HepG2 (cell line): Measurements from ENCODE around the gene ATG2A. TPM values are rescaled to one million over a fixed set of nuclear protein-coding genes. Genes with fewer than 3 reads are reported as not detected.

ENCODE experiments used
- ATAC-seq: fragments of 200-7000 bp; cut with Tn5 transposase; 3 replicates; pipeline ENCODE4 v1.9.1; 2020; ENCODE audit warnings: mild to moderate bottlenecking, moderate library complexity
- BruUV-seq: library from RNA; stranded (reverse); fragments of 400-500 nt; replicated peaks from 2 replicates; lab custom pipeline; 2021; lab: Mats Ljungman, UMichigan
- CTCF ChIA-PET: fragments of 300-600 bp; formaldehyde crosslinking; extraction: SDS; loops from one replicate; lab custom pipeline; 2021; ENCODE audit warnings: low total read pairs, inconsistent platforms, low intra/inter-chr PET ratio; lab: Yijun Ruan, JAX
- POLR2A ChIA-PET: fragments of 350-600 bp; sonication (Branson Sonifier 250); formaldehyde crosslinking; loops from one replicate; lab custom pipeline; 2020; ENCODE audit warnings: antibody characterized with exemption, inconsistent platforms; lab: Yijun Ruan, JAX
- DNase-seq: peaks from one replicate; pipeline ENCODE4 v3.0.0-alpha.2; 2015; ENCODE audit warnings: low spot score
- FAIRE-seq: peaks from 3 replicates; lab custom pipeline; 2011; peaks lifted over from hg19 to GRCh38; lab: Jason Lieb, UNC
- H2AFZ ChIP-seq: one replicate; pipeline ENCODE4 v1.6.1; 2011; ENCODE audit warnings: low read length, inconsistent platforms
- H3K27ac ChIP-seq: fragments of 300-600 bp; 3 replicates; pipeline ENCODE4 v1.8.0; 2011; ENCODE audit warnings: mixed run types, mild to moderate bottlenecking, mixed read lengths, low read length, inconsistent platforms; ENCODE audit not compliant: insufficient read depth; ENCODE audit errors: extremely low read length
- H3K27me3 ChIP-seq, 2 experiments: fragments of 200-600 bp in 1 of 2; 2 replicates in 1 of 2; 3 replicates in 1 of 2; pipeline versions ENCODE4 v1.6.0 to v1.8.0; 2011; ENCODE audit warnings: low read length in 2 of 2, mild to moderate bottlenecking in 2 of 2, moderate library complexity in 2 of 2, inconsistent platforms in 1 of 2; ENCODE audit not compliant: insufficient read depth in 2 of 2, control insufficient read depth in 1 of 2
- H3K36me3 ChIP-seq, 2 experiments: fragments of 200-600 bp in 1 of 2; replicated peaks in 1 of 2; 2 replicates in 1 of 2; 3 replicates in 1 of 2; pipeline versions ENCODE4 v1.5.1 to v1.8.0; 2011; ENCODE audit warnings: low read length in 2 of 2, inconsistent platforms in 1 of 2; ENCODE audit not compliant: insufficient read depth in 2 of 2, control insufficient read depth in 1 of 2
- H3K4me1 ChIP-seq: 2 replicates; pipeline ENCODE4 v1.5.1; 2012; ENCODE audit warnings: low read length, inconsistent platforms; ENCODE audit not compliant: insufficient read depth
- H3K4me2 ChIP-seq: 2 replicates; pipeline ENCODE4 v1.6.0; 2011; ENCODE audit warnings: low read depth, low read length, inconsistent platforms
- H3K4me3 ChIP-seq, 3 experiments: fragments of 200-600 bp in 1 of 3; sonication (generic), shearing (Covaris generic) in 1 of 3; replicated peaks in 1 of 3; 2 replicates each; pipeline ENCODE4 v1.5.1; 2011 to 2016; ENCODE audit warnings: low read length in 3 of 3, inconsistent platforms in 2 of 3, low read depth in 2 of 3, mild to moderate bottlenecking in 2 of 3, control low read depth in 1 of 3, mixed read lengths in 1 of 3; ENCODE audit not compliant: insufficient read depth in 1 of 3
- H3K79me2 ChIP-seq: one replicate; pipeline ENCODE4 v1.6.1; 2011; ENCODE audit warnings: low read length, inconsistent platforms; ENCODE audit not compliant: insufficient read depth
- H3K9ac ChIP-seq: 2 replicates; pipeline ENCODE4 v1.6.0; 2011; ENCODE audit warnings: mild to moderate bottlenecking, low read depth, low read length, inconsistent platforms; ENCODE audit not compliant: insufficient read depth
- H3K9me3 ChIP-seq: 2 replicates; pipeline ENCODE4 v1.5.1; 2012; ENCODE audit warnings: mild to moderate bottlenecking, low read length
- H4K20me1 ChIP-seq: 2 replicates; pipeline ENCODE4 v1.6.0; 2011; ENCODE audit warnings: inconsistent platforms, mild to moderate bottlenecking, low read length, moderate library complexity; ENCODE audit not compliant: insufficient read depth
- EHMT2 ChIP-seq: fragments of 200-600 bp; sonication (generic); IDR thresholded peaks from 2 replicates; pipeline ENCODE4 v1.7.0; 2017; ENCODE audit warnings: antibody characterized with exemption, low read depth, low read length, borderline replicate concordance
- FOSL1 ChIP-seq: sonication (generic); formaldehyde crosslinking; IDR thresholded peaks from 2 replicates; pipeline ENCODE4 v1.9.0; 2021; ENCODE audit warnings: missing genetic modification reagents, borderline replicate concordance
- FOXA3 ChIP-seq: IDR thresholded peaks from 2 replicates; pipeline ENCODE4 v1.6.1; 2016; ENCODE audit warnings: missing genetic modification reagents, missing compliant biosample characterization
- HDAC1 ChIP-seq: sonication (generic); formaldehyde crosslinking; IDR thresholded peaks from 2 replicates; pipeline ENCODE4 v1.5.1; 2020; ENCODE audit warnings: mild to moderate bottlenecking, missing genetic modification reagents
- MEIS2 ChIP-seq: sonication (generic); formaldehyde crosslinking; IDR thresholded peaks from 2 replicates; pipeline ENCODE4 v1.9.0; 2021; ENCODE audit warnings: mild to moderate bottlenecking, missing genetic modification reagents
- MIXL1 ChIP-seq: IDR thresholded peaks from 2 replicates; pipeline ENCODE4 v1.6.1; 2016
- RBM39 ChIP-seq: fragments of 200-400 bp; formaldehyde crosslinking; IDR thresholded peaks from one replicate; pipeline ENCODE4 v1.6.1; 2018; ENCODE audit warnings: antibody characterized with exemption, mild to moderate bottlenecking, low read depth, low read length; ENCODE audit not compliant: poor library complexity, severe bottlenecking
- RFXAP ChIP-seq: sonication (generic); formaldehyde crosslinking; IDR thresholded peaks from 2 replicates; pipeline ENCODE4 v1.4.0; 2020; ENCODE audit warnings: missing genetic modification reagents, borderline replicate concordance
- ZBTB3 ChIP-seq: sonication (generic); formaldehyde crosslinking; IDR thresholded peaks from 2 replicates; pipeline ENCODE4 v1.4.0; 2020; ENCODE audit warnings: low read depth, mild to moderate bottlenecking, moderate library complexity, missing genetic modification reagents, borderline replicate concordance
- ZFP62 ChIP-seq: sonication (generic); formaldehyde crosslinking; IDR thresholded peaks from 2 replicates; pipeline ENCODE4 v1.4.0; 2020; ENCODE audit warnings: missing genetic modification reagents
- ZFX ChIP-seq: sonication (generic); formaldehyde crosslinking; IDR thresholded peaks from 2 replicates; pipeline ENCODE4 v1.4.0; 2020; ENCODE audit warnings: mild to moderate bottlenecking, low read depth, missing genetic modification reagents, moderate library complexity
- ZMYM3 ChIP-seq: sonication (generic); formaldehyde crosslinking; IDR thresholded peaks from 2 replicates; pipeline ENCODE4 v1.5.1; 2020; ENCODE audit warnings: mild to moderate bottlenecking, missing genetic modification reagents
- ZNF143 ChIP-seq: sonication (generic); formaldehyde crosslinking; IDR thresholded peaks from 2 replicates; pipeline ENCODE4 v1.4.0; 2020; ENCODE audit warnings: missing genetic modification reagents
- ZNF33A ChIP-seq: sonication (generic); formaldehyde crosslinking; IDR thresholded peaks from 2 replicates; pipeline ENCODE4 v1.5.1; 2020; ENCODE audit warnings: missing genetic modification reagents, mild to moderate bottlenecking, moderate library complexity, borderline replicate concordance
- ZNF343 ChIP-seq: sonication (generic); formaldehyde crosslinking; IDR thresholded peaks from 2 replicates; pipeline ENCODE4 v1.4.0; 2020; ENCODE audit warnings: mild to moderate bottlenecking, missing genetic modification reagents
- ZNF446 ChIP-seq: sonication (generic); formaldehyde crosslinking; IDR thresholded peaks from 2 replicates; pipeline ENCODE4 v1.5.0; 2020; ENCODE audit warnings: mild to moderate bottlenecking, missing genetic modification reagents
- ZNF552 ChIP-seq: sonication (generic); formaldehyde crosslinking; IDR thresholded peaks from 2 replicates; pipeline ENCODE4 v1.9.0; 2022; ENCODE audit warnings: missing genetic modification reagents, mild to moderate bottlenecking, borderline replicate concordance
- ZNF614 ChIP-seq: IDR thresholded peaks from 2 replicates; pipeline ENCODE4 v1.6.1; 2018; ENCODE audit warnings: missing biosample characterization, missing genetic modification reagents, inconsistent platforms, borderline replicate concordance
- ZNF674 ChIP-seq: sonication (generic); formaldehyde crosslinking; IDR thresholded peaks from 2 replicates; pipeline ENCODE4 v1.5.0; 2020; ENCODE audit warnings: low read depth, mild to moderate bottlenecking, missing genetic modification reagents
- ZNF678 ChIP-seq: sonication (generic); formaldehyde crosslinking; IDR thresholded peaks from 2 replicates; pipeline ENCODE4 v1.4.0; 2020; ENCODE audit warnings: mild to moderate bottlenecking, missing genetic modification reagents
- ZNF879 ChIP-seq: sonication (generic); formaldehyde crosslinking; IDR thresholded peaks from 2 replicates; pipeline ENCODE4 v1.8.1; 2023; ENCODE audit warnings: missing genetic modification reagents
- ZZZ3 ChIP-seq: sonication (generic); formaldehyde crosslinking; IDR thresholded peaks from 2 replicates; pipeline ENCODE4 v1.4.0; 2020; ENCODE audit warnings: missing genetic modification reagents, mild to moderate bottlenecking, borderline replicate concordance
- WGBS: methylation state at CpG from one replicate; pipeline ENCODE4 v1.1.6; 2017; ENCODE audit warnings: low lambda C conversion rate; 5-methylcytosine and 5-hydroxymethylcytosine counted together
- in situ Hi-C: cut with HindIII; loops from 2 replicates; pipeline ENCODE4 v1.10.0; 2017; ENCODE audit warnings: low pct_unique_long_range_greater_than_20kb; ENCODE audit not compliant: extremely low pct_ligation_motif_present
- intact Hi-C: fragments of 100-400 bp; cut with micrococcal nuclease; formaldehyde crosslinking; loops from one replicate; pipeline ENCODE4 v1.10.0; 2022; ENCODE audit not compliant: unreplicated experiment
- polyA plus RNA-seq, 8 experiments: library from polyadenylated mRNA; depleted of rRNA in 3 of 8; stranded (reverse) in 7 of 8; unstranded in 1 of 8; fragments of >200 nt; fragmentation: Illumina TruSeq in 4 of 8; extraction: Trizol in 4 of 8; gene quantifications; 2 replicates each; pipeline versions ENCODE4 v1.2.1 to v1.2.3, GENCODE V29; 2011 to 2016; ENCODE audit warnings: low read depth in 4 of 8, missing spikeins in 1 of 8, mixed read lengths in 1 of 8; ENCODE audit not compliant: insufficient read depth in 1 of 8
- total RNA-seq, 5 experiments: library from RNA; depleted of rRNA; stranded (reverse); fragments of >200 nt; fragmentation: Illumina TruSeq; extraction: Trizol; gene quantifications; 2 replicates each; pipeline ENCODE4 v1.2.3, GENCODE V29; 2016; ENCODE audit warnings: low read depth in 1 of 5
- TF ChIP-seq, protein P1 (sequence below): fragments of 450-650 bp; IDR thresholded peaks from 2 replicates; pipeline ENCODE4 v1.6.1; 2016
- TF ChIP-seq, protein P2 (sequence below): sonication (generic); formaldehyde crosslinking; IDR thresholded peaks from 2 replicates; pipeline ENCODE4 v1.5.0; 2020; ENCODE audit warnings: missing genetic modification reagents, mild to moderate bottlenecking, borderline replicate concordance

ATG2A gene
- total and polyA plus RNA-seq, 2 of the 13 experiments (the other 11 are each of a cell fraction or from before 2014, with no cell fraction given) = 6.7 to 8.0 TPM

DNA sequence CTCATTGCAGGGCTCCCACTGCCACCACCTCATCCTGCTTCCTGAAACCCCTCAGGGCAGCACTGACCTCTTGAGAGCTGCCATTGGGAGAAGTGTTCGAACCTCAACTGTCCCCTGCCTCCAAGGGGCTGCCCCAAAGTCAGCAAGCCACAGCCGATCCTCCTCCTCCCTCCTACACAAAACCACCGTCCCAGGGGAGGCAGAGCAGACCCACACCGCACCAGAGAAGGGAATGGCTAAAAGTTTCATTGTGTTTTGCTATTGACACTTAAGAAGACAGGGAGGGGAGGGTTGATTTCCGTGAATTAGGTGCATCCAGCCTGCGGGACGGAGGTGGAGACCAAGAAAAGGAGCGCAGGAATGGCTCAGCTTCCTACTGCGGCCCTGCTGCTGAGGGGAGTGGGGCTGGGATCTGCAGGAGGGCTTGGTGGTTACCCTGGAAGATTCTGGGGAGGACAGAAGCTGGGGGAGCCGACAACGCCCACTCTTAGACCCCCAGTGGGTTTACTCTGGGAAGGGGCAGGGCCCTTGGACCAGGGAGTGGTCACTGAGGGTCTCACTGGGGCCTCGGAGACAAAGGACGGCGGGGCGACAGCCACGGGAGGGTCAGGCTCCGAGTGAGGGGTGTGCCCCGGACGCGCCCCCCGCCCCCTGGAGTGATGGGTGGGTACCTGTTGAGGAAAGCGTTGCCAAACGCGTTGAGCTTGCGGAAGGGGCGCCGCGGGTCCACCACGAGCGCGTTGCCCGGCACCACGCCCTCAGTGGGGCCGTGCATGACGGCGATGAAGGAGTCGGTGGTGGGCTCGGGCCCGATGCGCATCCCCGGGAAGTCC lies 39.4 kb downstream of the ATG2A start:
- Histone ChIP-seq H3K9ac (peak overlapping the region; percentile 81), H4K20me1 (no peaks in the 10 kb centered on the region; the same call in 1 of the 2 replicates), H3K9me3 (no peaks in the 10 kb centered on the region), H3K4me1 (peaks cover 67% of the 10 kb centered on the region), H2AFZ (no peak overlapping the region), H3K27me3 (no peaks in the 10 kb centered on the region; a peak in 1 of 5 replicates), H3K4me3 (peak overlapping the region; percentile 83 to 99 (median 98)), H3K79me2 (peaks cover 36% of the 10 kb centered on the region), H3K27ac (peak overlapping the region; percentile 48), H3K4me2 (peak overlapping the region; percentile 98), H3K36me3 (peaks cover 0 to 4% of the 10 kb centered on the region in 2 experiments; a peak in 1 of 5 replicates)
- no peak for DNase-seq
- peak; percentile 6 for ATAC-seq
- POLR2A ChIA-PET = interaction anchor here (1.1 to 10.4 kb wide), 6 partner anchors 8 to 187 kb away, joined by 3 to 132 read pairs (median 17); no protein-coding TSS in a partner anchor
- intact Hi-C loops = no loop called here
- in situ Hi-C loops = no loop called here
- no peak for FAIRE-seq
- CTCF ChIA-PET = interaction anchor here (1.7 kb wide), 1 partner anchor 31 kb away, joined by 6 read pairs; no protein-coding TSS in a partner anchor
- WGBS = 2% methylated on average over 11 of the region's 41 CpGs
- no TSS peak for BruUV-seq
- no peak for TF ChIP-seq ZNF674 (CRISPR knock-in tag)
- no peak for TF ChIP-seq ZNF343 (CRISPR knock-in tag)
- TF ChIP-seq MIXL1 (CRISPR knock-in tag) = no peak
- no peak for TF ChIP-seq ZNF678 (CRISPR knock-in tag)
- TF ChIP-seq ZBTB3 = no peak
- TF ChIP-seq, protein P1, sequence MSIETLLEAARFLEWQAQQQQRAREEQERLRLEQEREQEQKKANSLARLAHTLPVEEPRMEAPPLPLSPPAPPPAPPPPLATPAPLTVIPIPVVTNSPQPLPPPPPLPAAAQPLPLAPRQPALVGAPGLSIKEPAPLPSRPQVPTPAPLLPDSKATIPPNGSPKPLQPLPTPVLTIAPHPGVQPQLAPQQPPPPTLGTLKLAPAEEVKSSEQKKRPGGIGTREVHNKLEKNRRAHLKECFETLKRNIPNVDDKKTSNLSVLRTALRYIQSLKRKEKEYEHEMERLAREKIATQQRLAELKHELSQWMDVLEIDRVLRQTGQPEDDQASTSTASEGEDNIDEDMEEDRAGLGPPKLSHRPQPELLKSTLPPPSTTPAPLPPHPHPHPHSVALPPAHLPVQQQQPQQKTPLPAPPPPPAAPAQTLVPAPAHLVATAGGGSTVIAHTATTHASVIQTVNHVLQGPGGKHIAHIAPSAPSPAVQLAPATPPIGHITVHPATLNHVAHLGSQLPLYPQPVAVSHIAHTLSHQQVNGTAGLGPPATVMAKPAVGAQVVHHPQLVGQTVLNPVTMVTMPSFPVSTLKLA = no peak
- no peak for TF ChIP-seq RFXAP (CRISPR knock-in tag)
- no peak for TF ChIP-seq MEIS2 (CRISPR knock-in tag)
- TF ChIP-seq ZNF33A (CRISPR knock-in tag) = no peak
- TF ChIP-seq ZMYM3 = no peak
- no peak for TF ChIP-seq ZNF446
- TF ChIP-seq ZNF143 (CRISPR knock-in tag) = no peak
- TF ChIP-seq ZZZ3 (CRISPR knock-in tag) = no peak
- TF ChIP-seq HDAC1 (CRISPR knock-in tag) = peak; percentile 8; the same call in 1 of the 2 replicates
- TF ChIP-seq ZNF552 (CRISPR knock-in tag) = no peak
- no peak for TF ChIP-seq RBM39
- TF ChIP-seq, protein P2, sequence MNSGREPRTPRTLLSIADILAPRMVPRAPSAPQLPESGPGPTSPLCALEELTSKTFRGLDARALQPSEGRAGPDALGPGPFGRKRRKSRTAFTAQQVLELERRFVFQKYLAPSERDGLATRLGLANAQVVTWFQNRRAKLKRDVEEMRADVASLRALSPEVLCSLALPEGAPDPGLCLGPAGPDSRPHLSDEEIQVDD (CRISPR knock-in tag) = no peak
- no peak for TF ChIP-seq ZNF879 (CRISPR knock-in tag)
- TF ChIP-seq ZNF614 (CRISPR knock-in tag) = no peak
- no peak for TF ChIP-seq FOSL1 (CRISPR knock-in tag)
- TF ChIP-seq ZFP62 (CRISPR knock-in tag) = no peak
- no peak for TF ChIP-seq EHMT2
- 0 out of 2 replicates have a peak, but pooled peaks have one; percentile 3 for TF ChIP-seq ZFX (CRISPR knock-in tag)
- TF ChIP-seq FOXA3 (CRISPR knock-in tag) = no peak
